Prostate gland (tissue), 2 donors: Measurements from ENCODE around the gene DIAPH2.

Experiments used
- POLR2A ChIP-seq: fragments of 450-650 bp; IDR thresholded peaks from one replicate; pipeline ENCODE4 v1.6.1; 2016; ENCODE audit warnings: antibody characterized with exemption, mild to moderate bottlenecking
- TF ChIP-seq, protein P1 (sequence below), 4 experiments: fragments of 200-600 bp in 2 of 4; fragments of 450-650 bp in 2 of 4; sonication (generic) in 2 of 4; IDR thresholded peaks; 1 replicate in 3 of 4; 2 replicates in 1 of 4; pipeline ENCODE4 v1.5.1; 2016 to 2019; ENCODE audit warnings: antibody characterized with exemption in 4 of 4, mild to moderate bottlenecking in 2 of 4, moderate library complexity in 2 of 4

DNA sequence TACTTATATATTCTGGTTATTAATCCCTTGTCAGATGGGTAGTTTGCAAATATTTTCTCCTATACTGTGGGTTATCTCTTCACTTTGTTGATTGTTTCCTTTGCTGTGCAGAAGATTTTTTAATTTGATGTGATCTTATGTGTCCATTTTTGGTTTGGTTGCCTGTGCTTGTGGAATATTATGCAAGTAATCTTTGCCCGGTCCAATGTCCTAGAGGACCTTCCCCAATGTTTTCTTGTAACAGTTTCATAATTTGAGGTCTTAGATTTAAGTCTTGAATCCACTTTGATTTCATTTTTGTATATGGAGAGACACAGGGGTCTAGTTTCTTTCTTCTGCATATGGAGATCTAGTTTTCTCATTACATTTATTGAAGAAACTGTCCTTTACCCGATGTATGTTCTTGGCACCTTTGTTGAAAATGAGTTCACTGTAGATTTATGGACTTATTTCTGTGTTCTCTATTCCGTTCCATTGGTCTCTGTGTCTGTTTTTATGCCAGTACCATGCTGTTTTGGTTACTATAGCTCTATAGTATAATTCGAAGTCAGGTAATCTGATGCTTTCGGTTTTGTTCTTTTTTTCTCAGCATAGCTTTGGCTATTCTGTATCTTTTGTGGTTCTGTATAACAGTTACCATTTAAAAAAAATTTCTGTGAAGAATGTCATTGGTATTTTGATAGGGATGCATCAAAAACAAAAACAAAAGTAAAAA lies 34.7 kb downstream of the DIAPH2 start:
- TF ChIP-seq, protein P1, sequence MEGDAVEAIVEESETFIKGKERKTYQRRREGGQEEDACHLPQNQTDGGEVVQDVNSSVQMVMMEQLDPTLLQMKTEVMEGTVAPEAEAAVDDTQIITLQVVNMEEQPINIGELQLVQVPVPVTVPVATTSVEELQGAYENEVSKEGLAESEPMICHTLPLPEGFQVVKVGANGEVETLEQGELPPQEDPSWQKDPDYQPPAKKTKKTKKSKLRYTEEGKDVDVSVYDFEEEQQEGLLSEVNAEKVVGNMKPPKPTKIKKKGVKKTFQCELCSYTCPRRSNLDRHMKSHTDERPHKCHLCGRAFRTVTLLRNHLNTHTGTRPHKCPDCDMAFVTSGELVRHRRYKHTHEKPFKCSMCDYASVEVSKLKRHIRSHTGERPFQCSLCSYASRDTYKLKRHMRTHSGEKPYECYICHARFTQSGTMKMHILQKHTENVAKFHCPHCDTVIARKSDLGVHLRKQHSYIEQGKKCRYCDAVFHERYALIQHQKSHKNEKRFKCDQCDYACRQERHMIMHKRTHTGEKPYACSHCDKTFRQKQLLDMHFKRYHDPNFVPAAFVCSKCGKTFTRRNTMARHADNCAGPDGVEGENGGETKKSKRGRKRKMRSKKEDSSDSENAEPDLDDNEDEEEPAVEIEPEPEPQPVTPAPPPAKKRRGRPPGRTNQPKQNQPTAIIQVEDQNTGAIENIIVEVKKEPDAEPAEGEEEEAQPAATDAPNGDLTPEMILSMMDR (IDR thresholded peaks at IDR 0.05): no peak
- no peak for TF ChIP-seq POLR2A
